DMS114 treated with DMSO at 0.1 percent for 48 hours (cell line): ENCODE measurements around the gene BICD1.

Experiments used
- DNase-seq: peaks from one replicate; lab custom pipeline; 2025; ENCODE audit not compliant: unreplicated experiment; lab: John Stamatoyannopoulos, UW

BICD1 gene

GRCh38 chr12:32102234-32102633, 4.4 kb upstream of the BICD1 start:
- DNase-seq: no peak

DNA sequence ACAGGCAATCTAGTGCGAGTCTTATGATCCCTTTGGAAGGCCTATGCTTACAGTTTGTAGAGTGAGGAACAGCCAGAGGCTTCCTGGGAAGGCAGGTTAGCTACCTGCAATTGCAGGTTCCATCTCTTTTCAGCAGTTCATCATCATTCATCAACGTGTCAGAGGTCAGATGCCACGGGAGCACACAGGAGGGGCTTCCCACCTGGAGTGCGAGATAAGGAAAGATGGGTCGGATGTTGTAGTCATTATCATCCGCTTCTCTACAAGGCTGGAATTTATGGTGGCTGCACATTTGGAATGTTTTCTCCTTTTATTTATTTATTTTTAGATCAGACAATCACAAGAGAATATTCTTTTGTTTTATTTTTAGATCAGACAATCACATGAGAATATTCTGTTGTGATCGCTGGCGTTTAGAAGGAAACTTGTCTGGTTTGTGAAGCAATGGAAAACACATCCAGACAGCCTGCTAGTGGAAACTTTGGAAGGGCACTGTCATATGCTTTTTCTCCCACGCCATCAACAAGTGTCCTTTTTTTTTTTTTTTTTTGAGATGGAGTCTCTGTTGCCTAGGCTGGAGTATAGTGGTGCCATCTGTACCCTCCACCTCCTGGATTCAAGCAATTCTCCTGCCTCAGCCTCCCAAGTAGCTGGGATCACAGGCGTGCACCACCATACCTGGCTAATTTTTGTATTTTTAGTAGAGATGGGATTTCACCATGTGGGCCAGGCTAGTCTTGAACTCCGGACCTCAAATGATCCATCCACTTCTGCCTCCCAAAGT, 1.9 kb upstream of the BICD1 start:
- DNase-seq: no peak

DNA sequence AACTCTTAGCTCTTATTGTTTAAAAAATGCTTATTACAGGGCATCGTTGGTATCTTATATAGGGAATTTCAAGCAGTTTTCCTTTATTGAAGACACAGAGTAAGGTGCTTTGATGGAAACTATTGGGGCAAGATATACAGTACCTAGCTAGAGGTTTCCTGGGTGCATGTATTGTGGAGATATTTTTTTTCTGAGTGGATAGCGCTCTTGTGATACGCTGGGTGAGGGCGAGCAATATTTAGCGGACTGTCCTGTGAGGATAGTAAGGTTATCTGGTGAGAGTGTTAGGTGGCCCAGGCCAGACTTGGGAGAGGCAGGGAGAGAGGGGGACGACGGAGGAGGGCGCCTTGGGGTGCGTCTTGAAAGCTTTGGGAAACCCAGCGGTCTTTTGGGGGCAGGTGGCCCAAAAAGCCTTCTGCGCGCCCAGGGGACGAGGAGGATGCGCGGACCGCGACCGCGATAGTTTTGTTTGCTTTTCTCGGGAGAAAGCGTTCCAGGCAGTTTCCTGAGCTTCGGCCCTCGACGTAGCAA, 596 bp upstream of the BICD1 start:
- no peak for DNase-seq

DNA sequence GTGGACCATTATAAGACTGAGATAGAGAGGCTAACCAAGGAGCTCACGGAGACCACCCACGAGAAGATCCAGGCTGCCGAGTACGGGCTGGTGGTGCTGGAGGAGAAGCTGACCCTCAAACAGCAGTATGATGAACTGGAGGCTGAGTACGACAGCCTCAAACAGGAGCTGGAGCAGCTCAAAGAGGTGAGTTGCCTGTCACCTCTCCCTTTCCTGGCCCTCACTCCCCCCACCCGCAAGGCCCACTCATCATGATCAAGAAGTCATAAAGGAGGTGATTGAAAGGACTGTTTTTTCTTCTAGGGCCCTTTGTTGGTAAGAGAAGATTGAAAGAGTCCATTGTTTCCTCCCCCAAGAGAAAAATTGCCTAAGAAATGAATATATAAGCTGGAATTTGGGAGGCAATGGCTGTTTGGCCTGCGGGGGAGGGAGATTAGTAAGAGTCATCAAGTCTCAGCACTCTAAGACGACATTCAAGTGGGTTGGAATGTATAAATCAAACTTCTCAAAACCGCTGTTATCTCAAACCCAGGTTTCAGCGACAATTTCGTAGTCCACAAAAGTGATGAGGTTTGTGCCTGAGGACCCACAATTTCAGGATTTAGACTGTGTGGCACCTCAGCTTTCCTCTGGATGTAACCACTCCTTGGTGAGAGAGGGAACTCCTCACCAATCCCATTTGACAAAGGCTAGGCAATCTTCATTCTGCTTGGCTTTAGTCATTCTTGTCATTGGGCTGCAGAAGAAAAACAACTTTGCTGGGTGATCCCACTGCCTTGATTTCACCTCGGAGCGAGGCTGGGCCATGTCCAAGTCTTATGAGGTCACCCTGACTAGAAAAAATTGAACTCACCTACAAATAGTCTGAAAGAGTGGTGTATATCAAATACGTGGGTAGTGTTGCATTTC, 966 bp downstream of the BICD1 start:
- no peak for DNase-seq

GRCh38 chr12:32108787-32109186, 2.1 kb downstream of the BICD1 start:
- DNase-seq: no peak

GRCh38 chr12:32110417-32110816, 3.8 kb downstream of the BICD1 start:
- no peak for DNase-seq

DNA sequence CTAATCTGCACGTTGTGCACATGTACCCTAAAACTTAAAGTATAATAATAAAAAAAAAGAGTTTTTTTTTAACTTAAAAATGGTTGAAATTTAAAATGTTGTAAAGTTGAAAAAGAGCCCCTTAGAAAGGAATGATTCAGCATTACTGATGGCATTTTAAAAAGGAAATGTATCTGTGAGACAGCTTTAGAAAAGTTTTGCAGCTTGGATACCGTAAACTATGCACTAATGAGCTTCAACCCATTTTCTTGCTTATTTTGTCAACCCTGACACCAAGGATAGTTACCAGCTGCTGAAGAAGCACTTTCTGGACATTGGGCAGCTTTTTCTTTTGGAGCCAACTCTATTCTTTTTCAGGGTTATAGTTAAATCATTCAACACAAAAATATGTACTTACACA, 4.3 kb downstream of the BICD1 start:
- no peak for DNase-seq

GRCh38 chr12:32115404-32116104, 8.9 kb downstream of the BICD1 start:
- DNase-seq: no peak

DNA sequence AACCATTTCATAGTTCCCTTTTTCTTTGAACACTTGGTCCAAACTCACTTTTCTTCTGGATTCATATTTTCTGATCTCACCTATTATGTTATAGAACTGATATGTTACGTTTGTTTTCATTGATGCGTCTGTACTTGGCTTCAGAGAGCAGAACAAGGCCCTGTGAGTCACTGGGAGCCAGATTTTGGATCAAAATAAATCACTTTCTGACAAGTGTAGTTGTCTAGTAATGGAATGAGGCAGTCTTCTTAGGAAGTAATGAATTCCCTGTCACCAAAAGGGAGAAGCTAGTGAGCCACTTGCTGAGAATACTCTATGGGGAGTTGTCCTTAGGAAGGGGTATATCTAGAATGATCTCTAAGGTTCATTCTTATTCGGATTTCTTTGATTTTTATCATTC, 10.2 kb downstream of the BICD1 start:
- DNase-seq: no peak

GRCh38 chr12:32117316-32117715, 10.7 kb downstream of the BICD1 start:
- DNase-seq: no peak

- no peak for DNase-seq
Observed at GRCh38 chr12:32118806-32119205, 12.2 kb downstream of the BICD1 start.

- no peak for DNase-seq
Observed at GRCh38 chr12:32120419-32120818, 13.8 kb downstream of the BICD1 start.

DNA sequence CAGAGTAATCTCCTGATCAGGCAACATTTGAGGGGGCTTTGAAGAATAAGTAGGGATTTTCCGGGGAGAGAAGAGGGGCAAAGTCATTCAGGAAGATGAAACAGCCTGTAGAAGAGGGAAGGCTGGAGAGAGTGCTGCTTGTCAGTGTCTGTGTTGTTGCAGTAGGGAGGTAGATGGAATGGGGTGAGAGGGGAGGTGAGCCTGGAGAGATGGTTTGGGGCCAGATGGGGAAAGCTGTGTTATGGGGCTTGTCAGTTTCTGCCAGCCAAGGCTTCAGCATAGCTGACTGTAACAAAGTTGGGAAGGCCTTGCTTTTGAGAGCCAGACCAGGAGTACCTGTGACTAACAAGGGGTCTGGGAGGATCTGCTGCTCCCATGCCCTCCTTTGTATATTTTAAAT, 18.0 kb downstream of the BICD1 start:
- DNase-seq: no peak

DNA sequence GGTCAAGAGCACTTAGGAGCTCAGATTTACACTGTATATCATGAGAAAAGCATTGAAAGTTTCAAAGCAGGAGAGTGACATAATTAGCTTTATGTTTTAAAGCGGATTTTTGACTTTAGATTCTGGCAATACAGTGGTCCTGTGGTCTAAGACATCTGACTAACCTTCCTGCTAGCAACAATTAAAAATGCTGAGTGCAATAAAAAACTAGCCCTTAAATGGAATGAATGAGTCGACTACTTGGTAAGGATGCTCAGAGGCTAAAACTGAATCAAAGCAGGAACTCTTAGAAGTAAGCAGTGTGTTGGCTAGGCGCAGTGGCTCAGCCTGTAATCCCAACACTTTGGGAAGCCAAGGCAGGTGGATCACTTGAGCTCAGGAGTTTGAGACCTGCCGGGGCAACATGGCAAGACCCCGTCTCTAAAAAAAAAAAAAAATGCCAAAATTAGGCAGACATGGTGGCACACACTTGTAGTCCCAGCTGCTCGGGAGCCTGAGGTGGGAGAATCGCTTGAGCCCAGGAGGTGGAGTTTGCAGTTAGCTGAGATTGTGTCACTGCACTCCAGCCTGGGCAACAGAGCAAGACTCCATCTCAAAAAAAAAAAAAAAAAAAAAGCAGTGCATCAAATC, 18.9 kb downstream of the BICD1 start:
- no peak for DNase-seq

DNA sequence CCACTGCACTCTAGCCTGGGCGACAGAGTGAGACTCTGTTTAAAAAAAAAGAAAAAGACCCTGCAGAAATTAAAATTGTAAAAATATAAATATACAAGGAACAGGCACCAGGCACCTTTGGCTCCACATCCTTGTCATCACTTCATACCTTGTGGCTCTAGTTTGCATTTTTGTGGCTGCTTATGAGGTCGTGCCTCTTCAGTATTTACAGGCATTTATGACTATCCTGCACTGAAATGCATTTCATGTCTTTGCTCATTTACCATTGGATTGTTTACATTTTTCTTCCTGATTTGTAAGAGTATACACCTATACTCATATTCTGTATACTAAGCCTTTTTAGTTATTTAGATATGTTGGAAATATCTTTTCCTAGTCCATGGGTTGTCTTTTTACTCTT, 20.1 kb downstream of the BICD1 start:
- no peak for DNase-seq

DNA sequence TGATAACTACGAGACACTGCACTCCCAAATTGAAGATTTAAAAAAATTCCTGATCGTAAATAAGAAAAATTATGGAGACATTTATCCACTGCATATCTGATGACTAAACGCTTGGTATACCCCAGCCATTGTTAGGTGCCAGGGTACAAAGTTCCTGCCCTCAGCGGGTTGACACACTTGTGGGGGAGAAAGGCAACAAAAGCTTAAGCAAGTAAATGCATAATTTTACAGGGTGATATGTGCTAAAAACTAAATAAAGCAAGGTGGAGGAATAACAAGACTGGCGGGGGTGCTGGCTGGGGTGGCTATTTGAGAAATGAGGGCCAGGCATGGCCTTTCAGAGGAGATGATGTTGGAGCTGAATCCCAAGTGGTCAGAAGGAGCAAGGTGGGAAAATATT, 25.0 kb downstream of the BICD1 start:
- DNase-seq: no peak

DNA sequence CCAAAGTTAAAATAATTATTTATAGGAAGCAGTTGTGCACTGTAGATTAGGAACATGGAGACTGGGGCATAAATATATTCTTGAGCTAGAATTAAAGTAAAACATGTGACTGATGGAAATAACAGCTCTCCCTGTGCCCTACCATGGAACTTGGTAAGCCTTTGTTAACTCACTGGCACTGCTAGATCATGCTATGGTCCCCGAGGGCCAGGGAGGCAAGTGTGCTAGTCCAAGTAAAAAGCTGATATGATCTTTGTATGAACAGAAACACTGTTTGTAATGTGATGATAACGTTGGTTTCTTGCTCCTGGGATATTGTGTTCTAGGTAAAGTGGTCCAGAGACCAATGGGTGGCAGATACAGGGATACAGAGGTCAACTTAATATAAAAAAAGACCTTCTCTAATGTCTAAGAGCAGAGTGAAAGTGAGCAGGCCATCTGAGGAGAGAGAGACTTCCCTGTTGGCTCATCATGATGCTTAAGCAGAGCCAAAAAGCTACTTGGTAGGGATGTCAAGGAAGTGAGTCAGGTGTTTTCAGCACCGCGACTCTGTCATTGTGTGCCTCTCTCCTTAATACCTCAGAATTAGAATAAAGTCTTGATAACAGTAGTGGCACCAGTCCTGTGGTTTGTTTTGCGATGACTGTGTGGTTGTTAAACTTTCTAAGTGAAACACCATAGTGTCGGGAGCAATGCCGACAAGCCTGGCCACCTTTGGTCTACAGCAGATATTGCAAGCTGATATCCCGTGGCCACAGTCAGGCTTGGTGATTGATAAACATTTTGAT, 27.6 kb downstream of the BICD1 start:
- DNase-seq: no peak

DNA sequence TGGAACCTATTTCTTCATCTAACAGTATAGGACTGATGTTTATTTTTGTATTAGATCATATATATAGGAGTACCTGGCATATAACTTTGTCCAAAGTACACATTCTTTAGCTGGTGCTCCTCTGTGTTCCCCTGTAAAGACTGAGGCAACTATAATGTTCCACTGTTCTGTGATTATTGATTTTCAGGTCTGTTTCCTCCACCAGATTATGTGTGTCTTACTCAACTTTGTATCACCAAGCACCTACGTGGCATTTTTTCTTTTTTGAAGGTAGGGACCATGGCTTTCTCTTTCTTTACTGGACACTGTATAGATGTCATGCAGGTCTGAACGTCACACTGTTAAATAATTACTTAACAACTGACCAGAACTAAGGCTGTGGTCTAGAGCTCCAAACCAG, 29.3 kb downstream of the BICD1 start:
- DNase-seq: no peak

DNA sequence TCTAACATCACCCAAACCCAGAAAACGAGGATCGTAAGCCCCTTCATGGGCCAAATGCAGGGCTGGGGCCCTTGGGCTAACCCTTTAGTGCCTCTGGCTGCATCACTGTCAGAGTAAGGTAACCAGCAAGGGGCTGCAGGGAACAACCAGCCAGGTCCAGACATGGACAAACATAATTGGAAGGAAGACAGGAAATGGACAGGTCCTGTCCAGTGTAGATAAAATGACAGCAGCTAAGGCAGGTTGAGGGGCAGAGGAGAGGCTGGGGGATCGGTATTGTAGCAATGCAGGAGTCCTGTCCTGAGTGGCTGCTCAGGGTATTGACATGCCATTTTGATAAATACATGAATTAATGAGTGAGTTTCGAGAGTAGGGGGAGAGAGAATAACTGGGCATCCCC, 29.8 kb downstream of the BICD1 start:
- no peak for DNase-seq

DNA sequence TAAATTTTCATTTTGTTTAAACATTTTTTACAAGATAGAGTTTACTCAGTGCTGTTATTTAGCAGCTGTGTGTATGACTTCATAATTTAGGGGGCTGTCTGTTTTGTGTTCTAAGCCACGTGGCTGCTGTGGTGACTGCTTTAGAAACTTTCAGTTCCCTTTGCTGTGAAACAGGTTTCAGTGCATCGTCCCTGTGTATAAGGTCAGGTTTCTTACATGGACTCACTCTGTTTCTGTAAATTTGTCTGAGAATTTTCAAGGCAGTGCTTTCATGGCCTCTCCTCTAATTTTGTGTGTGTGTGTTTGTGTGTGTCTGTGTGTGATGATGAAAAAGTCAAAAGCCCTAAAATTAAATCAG, 32.4 kb downstream of the BICD1 start:
- DNase-seq: no peak
